A673 (cell line): ENCODE results near the gene CARM1. TPM values are rescaled to one million over a fixed set of nuclear protein-coding genes. Genes with fewer than 3 reads are reported as not detected.
A peak's percentile ranks its signal among the peaks of the same experiment; 100 is the strongest.

Experiments
- BruUV-seq: library from RNA; stranded (reverse); fragments of 400-500 nt; replicated peaks from 2 replicates; lab custom pipeline; 2021; lab: Mats Ljungman, UMichigan
- CTCF ChIA-PET: fragments of 300-600 bp; sonication (Branson Sonifier 250); formaldehyde crosslinking; loops from one replicate; lab custom pipeline; 2022; ENCODE audit warnings: antibody characterized with exemption; lab: Charles Lee
- POLR2A ChIA-PET: fragments of 300-600 bp; sonication (Branson Sonifier 250); formaldehyde crosslinking; loops from one replicate; lab custom pipeline; 2022; ENCODE audit warnings: antibody characterized with exemption; ENCODE audit not compliant: low non-redundant PET; lab: Charles Lee
- DNase-seq: peaks from one replicate; pipeline ENCODE4 v3.0.0-alpha.2; 2015; ENCODE audit warnings: low spot score
- H3K27ac ChIP-seq: fragments of 200-600 bp; sonication (generic); 2 replicates; pipeline ENCODE4 v1.5.1; 2016; ENCODE audit warnings: mixed run types, low read depth, mild to moderate bottlenecking, mixed read lengths, antibody characterized with exemption, low read length; ENCODE audit not compliant: poor library complexity, severe bottlenecking
- H3K27me3 ChIP-seq: fragments of 200-600 bp; sonication (generic); replicated peaks from 2 replicates; pipeline ENCODE4 v1.6.1; 2017; ENCODE audit warnings: mixed run types, low read depth, mild to moderate bottlenecking, mixed read lengths, antibody characterized with exemption, low read length; ENCODE audit not compliant: insufficient read depth, poor library complexity
- H3K36me3 ChIP-seq: fragments of 200-600 bp; sonication (generic); 2 replicates; pipeline ENCODE4 v1.6.1; 2016; ENCODE audit warnings: mixed run types, mild to moderate bottlenecking, mixed read lengths, antibody characterized with exemption, low read length; ENCODE audit not compliant: insufficient read depth, poor library complexity, severe bottlenecking
- H3K4me1 ChIP-seq: fragments of 200-600 bp; sonication (generic); 2 replicates; pipeline ENCODE4 v1.6.1; 2017; ENCODE audit warnings: mixed run types, mild to moderate bottlenecking, mixed read lengths, antibody characterized with exemption, low read length; ENCODE audit not compliant: insufficient read depth, poor library complexity, severe bottlenecking
- H3K4me3 ChIP-seq: fragments of 200-600 bp; sonication (generic); 2 replicates; pipeline ENCODE4 v1.5.1; 2016; ENCODE audit warnings: low read depth, mixed run types, mild to moderate bottlenecking, mixed read lengths, low read length; ENCODE audit not compliant: poor library complexity, severe bottlenecking
- H3K9me3 ChIP-seq: fragments of 200-600 bp; sonication (generic); 2 replicates; pipeline ENCODE4 v1.6.1; 2016; ENCODE audit warnings: mixed run types, low read depth, mild to moderate bottlenecking, mixed read lengths, antibody characterized with exemption, low read length; ENCODE audit not compliant: poor library complexity, severe bottlenecking
- EZH2 ChIP-seq: fragments of 200-600 bp; sonication (generic); IDR thresholded peaks from 2 replicates; pipeline ENCODE4 v1.6.1; 2017; ENCODE audit warnings: borderline replicate concordance, low read depth, mild to moderate bottlenecking, mixed read lengths, antibody characterized with exemption, low read length; ENCODE audit not compliant: poor library complexity, severe bottlenecking
- intact Hi-C: fragments of 100-400 bp; cut with micrococcal nuclease; formaldehyde crosslinking; loops from one replicate; pipeline ENCODE4 v1.10.0; 2022; ENCODE audit not compliant: unreplicated experiment
- total RNA-seq: library from RNA; stranded (reverse); gene quantifications from 2 replicates; pipeline ENCODE4 v1.2.3, GENCODE V29; 2021
- TF ChIP-seq, protein P1 (sequence below): fragments of 300-800, 200-600 bp; sonication (generic); conservative IDR thresholded peaks from 2 replicates; pipeline ENCODE4 v1.5.1; 2017; ENCODE audit warnings: low read depth, mild to moderate bottlenecking, antibody characterized with exemption, low read length, moderate library complexity, mixed read lengths

CARM1 gene
- total RNA-seq, 1 experiment from 2014 or later: 78.7 TPM

DNA sequence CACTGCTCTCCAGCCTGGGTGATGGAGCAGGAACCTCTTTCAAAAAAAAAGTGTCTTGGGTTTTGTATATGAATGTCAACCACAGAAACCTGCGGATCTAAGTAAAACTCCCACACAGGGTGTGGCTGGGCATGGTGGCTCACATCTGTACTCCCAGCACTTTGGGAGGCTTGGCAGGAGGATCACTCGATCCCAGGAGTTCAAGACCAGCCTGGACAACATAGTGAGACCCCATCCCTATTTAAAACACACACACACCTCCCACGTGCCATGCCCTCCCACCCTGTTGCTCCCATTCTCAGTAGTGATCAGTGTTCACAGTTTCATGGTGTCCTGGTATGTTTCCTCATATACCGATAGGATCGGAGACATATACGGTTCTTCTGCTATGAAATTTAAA lies 44.5 kb upstream of the CARM1 start:
- no peak for TF ChIP-seq EZH2
- TF ChIP-seq, protein P1, sequence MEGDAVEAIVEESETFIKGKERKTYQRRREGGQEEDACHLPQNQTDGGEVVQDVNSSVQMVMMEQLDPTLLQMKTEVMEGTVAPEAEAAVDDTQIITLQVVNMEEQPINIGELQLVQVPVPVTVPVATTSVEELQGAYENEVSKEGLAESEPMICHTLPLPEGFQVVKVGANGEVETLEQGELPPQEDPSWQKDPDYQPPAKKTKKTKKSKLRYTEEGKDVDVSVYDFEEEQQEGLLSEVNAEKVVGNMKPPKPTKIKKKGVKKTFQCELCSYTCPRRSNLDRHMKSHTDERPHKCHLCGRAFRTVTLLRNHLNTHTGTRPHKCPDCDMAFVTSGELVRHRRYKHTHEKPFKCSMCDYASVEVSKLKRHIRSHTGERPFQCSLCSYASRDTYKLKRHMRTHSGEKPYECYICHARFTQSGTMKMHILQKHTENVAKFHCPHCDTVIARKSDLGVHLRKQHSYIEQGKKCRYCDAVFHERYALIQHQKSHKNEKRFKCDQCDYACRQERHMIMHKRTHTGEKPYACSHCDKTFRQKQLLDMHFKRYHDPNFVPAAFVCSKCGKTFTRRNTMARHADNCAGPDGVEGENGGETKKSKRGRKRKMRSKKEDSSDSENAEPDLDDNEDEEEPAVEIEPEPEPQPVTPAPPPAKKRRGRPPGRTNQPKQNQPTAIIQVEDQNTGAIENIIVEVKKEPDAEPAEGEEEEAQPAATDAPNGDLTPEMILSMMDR: no peak
- no peak overlapping the region for H3K27ac ChIP-seq
- ChIA-PET POLR2A (no interaction called here), CTCF (no interaction called here)
- H3K27me3 ChIP-seq: no peaks in the 10 kb centered on the region
- DNase-seq: no peak
- intact Hi-C loops: no loop called here
- H3K36me3 ChIP-seq: peaks cover 5% of the 10 kb centered on the region
- H3K4me1 ChIP-seq: no peaks in the 10 kb centered on the region
- no peak overlapping the region for H3K4me3 ChIP-seq
- no TSS peak for BruUV-seq
- H3K9me3 ChIP-seq: no peaks in the 10 kb centered on the region

- BruUV-seq: no TSS peak
- Histone ChIP-seq H3K9me3 (no peaks in the 10 kb centered on the region), H3K27ac (no peak overlapping the region), H3K4me1 (no peaks in the 10 kb centered on the region), H3K36me3 (peaks cover 18% of the 10 kb centered on the region), H3K27me3 (no peaks in the 10 kb centered on the region), H3K4me3 (no peak overlapping the region)
- TF ChIP-seq, protein P1: peak; percentile 31; the same call in 1 of the 2 replicates
- TF ChIP-seq EZH2: no peak
- intact Hi-C loops: no loop called here
- ChIA-PET POLR2A (no interaction called here), CTCF (interaction anchor here (0.5 to 1.5 kb wide), 4 partner anchors 21 to 248 kb away, joined by 3 to 6 read pairs (median 5); partner anchors contain the start of gene DNM2)
- DNase-seq: no peak
Observed at GRCh38 chr19:10828981-10829821, 42.2 kb upstream of the CARM1 start.

DNA sequence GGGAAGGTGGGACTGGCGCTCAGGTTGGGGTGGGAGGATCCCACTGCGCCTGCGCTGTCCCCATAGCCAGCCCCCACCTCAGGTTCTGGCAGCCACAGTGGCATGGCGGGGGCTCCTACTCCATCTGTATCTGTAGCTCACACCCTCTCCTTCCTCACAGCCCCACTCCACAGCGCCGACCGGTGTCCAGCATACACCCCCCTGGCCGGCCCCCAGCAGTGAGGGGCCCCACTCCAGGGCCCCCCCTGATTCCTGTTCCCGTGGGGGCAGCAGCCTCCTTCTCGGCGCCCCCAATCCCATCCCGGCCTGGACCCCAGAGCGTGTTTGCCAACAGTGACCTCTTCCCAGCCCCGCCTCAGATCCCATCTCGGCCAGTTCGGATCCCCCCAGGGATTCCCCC lies 41.4 kb upstream of the CARM1 start:
- Histone ChIP-seq H3K27me3 (no peaks in the 10 kb centered on the region), H3K27ac (no peak overlapping the region), H3K9me3 (no peaks in the 10 kb centered on the region), H3K36me3 (peaks cover 13% of the 10 kb centered on the region), H3K4me3 (no peak overlapping the region), H3K4me1 (no peaks in the 10 kb centered on the region)
- no peak for TF ChIP-seq EZH2
- TF ChIP-seq, protein P1: no peak
- intact Hi-C loops: no loop called here
- POLR2A ChIA-PET: no interaction called here
- DNase-seq: no peak
- BruUV-seq: no TSS peak
- CTCF ChIA-PET: interaction anchor here (0.5 to 1.2 kb wide), 3 partner anchors 21 to 249 kb away, joined by 3 to 6 read pairs (median 5); partner anchors contain the start of gene DNM2
